ENCODE data around the gene PLEKHA8.
"Not testable (repeated sequence)": the region's sequence is repeated elsewhere in the genome, so short reads cannot be mapped to it uniquely, and the experiment has no call there.

The PLEKHA8 gene

GRCh38 chr7:30066687-30067086 is 38.5 kb downstream of the PLEKHA8 start:
- ATAC-seq: no peak

- ATAC-seq: no peak
These were observed 39.9 kb downstream of the PLEKHA8 start for GRCh38 chr7:30068117-30068516.

GRCh38 chr7:30069096-30069867 is 41.1 kb downstream of the PLEKHA8 start:
- no peak for ATAC-seq

GRCh38 chr7:30070052-30070451 is 41.8 kb downstream of the PLEKHA8 start:
- no peak for ATAC-seq

- no peak for ATAC-seq
These were observed 44.5 kb downstream of the PLEKHA8 start for GRCh38 chr7:30072735-30073134.

GRCh38 chr7:30074422-30075030 is 46.3 kb downstream of the PLEKHA8 start:
- no peak for ATAC-seq

- ATAC-seq: no peak
These were observed 48.2 kb downstream of the PLEKHA8 start for GRCh38 chr7:30076411-30076810.

- ATAC-seq: no peak
These were observed 50.1 kb downstream of the PLEKHA8 start for GRCh38 chr7:30078280-30078679.

GRCh38 chr7:30079880-30080279 is 51.7 kb downstream of the PLEKHA8 start:
- ATAC-seq: no peak

GRCh38 chr7:30080818-30081217 is 52.6 kb downstream of the PLEKHA8 start:
- no peak for ATAC-seq

GRCh38 chr7:30082686-30083085 is 54.5 kb downstream of the PLEKHA8 start:
- no peak for ATAC-seq

GRCh38 chr7:30083334-30083733 is 55.1 kb downstream of the PLEKHA8 start:
- ATAC-seq: no peak

GRCh38 chr7:30084212-30084611 is 56.0 kb downstream of the PLEKHA8 start:
- no peak for ATAC-seq

GRCh38 chr7:30086529-30086928 is 58.3 kb downstream of the PLEKHA8 start:
- ATAC-seq: no peak

GRCh38 chr7:30087371-30087770 is 59.2 kb downstream of the PLEKHA8 start:
- ATAC-seq: no peak

- ATAC-seq: no peak
These were observed 60.1 kb downstream of the PLEKHA8 start for GRCh38 chr7:30088362-30088761.

- no peak for ATAC-seq
These were observed 61.9 kb downstream of the PLEKHA8 start for GRCh38 chr7:30090111-30090510.

- ATAC-seq: no peak
These were observed 63.3 kb downstream of the PLEKHA8 start for GRCh38 chr7:30091491-30091912.

- no peak for ATAC-seq
These were observed 63.8 kb downstream of the PLEKHA8 start for GRCh38 chr7:30091987-30092386.

GRCh38 chr7:30093420-30093952 is 65.3 kb downstream of the PLEKHA8 start:
- ATAC-seq: no peak

GRCh38 chr7:30098599-30098998 is 70.4 kb downstream of the PLEKHA8 start:
- ATAC-seq: not testable (repeated sequence)

- ATAC-seq: no peak
These were observed 74.1 kb downstream of the PLEKHA8 start for GRCh38 chr7:30102281-30102680.

- no peak for ATAC-seq
These were observed 75.9 kb downstream of the PLEKHA8 start for GRCh38 chr7:30104157-30104556.

- ATAC-seq: no peak
These were observed 84.0 kb downstream of the PLEKHA8 start for GRCh38 chr7:30112103-30112713.

Measured in activated CD4-positive, CD25-positive, alpha-beta regulatory T cell treated with anti-CD3 and anti-CD28 coated beads, Interleukin-2, amount 50 U/mL, for 24 hours (primary cell).